OCI-LY7 (cell line): ENCODE results near the gene MAPK12.

Experiments
- EZH2phosphoT487 ChIP-seq: fragments of 200-600 bp; sonication (generic); IDR thresholded peaks from 2 replicates; pipeline ENCODE4 v1.6.1; 2018; ENCODE audit warnings: low read depth, borderline replicate concordance, mild to moderate bottlenecking, mixed run types, antibody characterized with exemption, low read length, moderate library complexity, mixed read lengths
- TF ChIP-seq, protein P1 (sequence below): fragments of 200-600 bp; sonication (generic); conservative IDR thresholded peaks from 2 replicates; pipeline ENCODE4 v1.5.1; 2014; ENCODE audit warnings: mild to moderate bottlenecking, antibody characterized with exemption, low read length, moderate library complexity, mixed read lengths

DNA sequence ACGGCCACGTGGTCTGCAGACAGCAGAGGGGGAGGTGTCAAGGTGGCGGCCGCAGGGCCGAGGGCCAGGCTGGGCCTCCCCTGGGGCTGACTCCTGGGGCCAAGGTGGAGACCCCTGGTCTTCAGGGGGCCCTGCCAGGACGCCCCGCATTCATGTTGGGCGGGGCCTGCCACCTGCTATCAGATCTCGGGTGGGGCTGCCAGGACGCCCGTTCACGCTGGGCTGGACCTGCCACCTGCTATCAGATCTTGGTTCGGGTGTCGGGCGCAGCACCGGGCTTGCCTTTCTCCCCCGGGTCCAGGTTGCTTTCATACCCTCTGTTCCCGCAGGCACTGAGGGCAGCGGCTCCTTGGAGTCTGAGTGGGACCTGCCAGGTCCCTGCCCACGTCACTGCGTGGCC is 24.8 kb upstream of the MAPK12 start:
- TF ChIP-seq, protein P1, sequence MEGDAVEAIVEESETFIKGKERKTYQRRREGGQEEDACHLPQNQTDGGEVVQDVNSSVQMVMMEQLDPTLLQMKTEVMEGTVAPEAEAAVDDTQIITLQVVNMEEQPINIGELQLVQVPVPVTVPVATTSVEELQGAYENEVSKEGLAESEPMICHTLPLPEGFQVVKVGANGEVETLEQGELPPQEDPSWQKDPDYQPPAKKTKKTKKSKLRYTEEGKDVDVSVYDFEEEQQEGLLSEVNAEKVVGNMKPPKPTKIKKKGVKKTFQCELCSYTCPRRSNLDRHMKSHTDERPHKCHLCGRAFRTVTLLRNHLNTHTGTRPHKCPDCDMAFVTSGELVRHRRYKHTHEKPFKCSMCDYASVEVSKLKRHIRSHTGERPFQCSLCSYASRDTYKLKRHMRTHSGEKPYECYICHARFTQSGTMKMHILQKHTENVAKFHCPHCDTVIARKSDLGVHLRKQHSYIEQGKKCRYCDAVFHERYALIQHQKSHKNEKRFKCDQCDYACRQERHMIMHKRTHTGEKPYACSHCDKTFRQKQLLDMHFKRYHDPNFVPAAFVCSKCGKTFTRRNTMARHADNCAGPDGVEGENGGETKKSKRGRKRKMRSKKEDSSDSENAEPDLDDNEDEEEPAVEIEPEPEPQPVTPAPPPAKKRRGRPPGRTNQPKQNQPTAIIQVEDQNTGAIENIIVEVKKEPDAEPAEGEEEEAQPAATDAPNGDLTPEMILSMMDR = no peak
- no peak for TF ChIP-seq EZH2phosphoT487
